HG02642 (cell line): Measurements from ENCODE around the gene TSPAN19.

Experiments
- ATAC-seq: cut with Tn5 transposase; IDR thresholded peaks from one replicate; pipeline ENCODE4 v1.9.1; 2021; ENCODE audit warnings: mild to moderate bottlenecking; ENCODE audit not compliant: unreplicated experiment, poor library complexity

Gene TSPAN19

DNA sequence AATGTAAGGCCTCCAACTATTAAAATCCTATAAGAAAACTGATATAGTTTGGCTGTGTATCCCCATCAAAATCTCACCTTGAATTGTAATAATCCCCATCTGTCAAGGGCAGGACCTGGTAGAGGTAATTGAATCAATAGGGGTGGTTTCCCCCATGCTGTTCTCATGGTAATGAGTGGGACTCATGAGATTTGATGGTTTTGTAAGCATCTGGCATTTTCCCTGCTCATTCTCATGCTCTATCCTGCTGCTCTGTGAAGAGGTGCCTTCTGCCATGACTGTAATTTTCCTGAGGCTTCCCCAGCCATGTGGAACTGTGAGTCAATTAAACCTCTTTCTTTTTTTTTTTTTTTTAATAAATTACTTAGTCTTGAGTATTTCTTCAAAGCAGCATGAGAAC lies 31.9 kb downstream of the TSPAN19 start:
- no peak for ATAC-seq

DNA sequence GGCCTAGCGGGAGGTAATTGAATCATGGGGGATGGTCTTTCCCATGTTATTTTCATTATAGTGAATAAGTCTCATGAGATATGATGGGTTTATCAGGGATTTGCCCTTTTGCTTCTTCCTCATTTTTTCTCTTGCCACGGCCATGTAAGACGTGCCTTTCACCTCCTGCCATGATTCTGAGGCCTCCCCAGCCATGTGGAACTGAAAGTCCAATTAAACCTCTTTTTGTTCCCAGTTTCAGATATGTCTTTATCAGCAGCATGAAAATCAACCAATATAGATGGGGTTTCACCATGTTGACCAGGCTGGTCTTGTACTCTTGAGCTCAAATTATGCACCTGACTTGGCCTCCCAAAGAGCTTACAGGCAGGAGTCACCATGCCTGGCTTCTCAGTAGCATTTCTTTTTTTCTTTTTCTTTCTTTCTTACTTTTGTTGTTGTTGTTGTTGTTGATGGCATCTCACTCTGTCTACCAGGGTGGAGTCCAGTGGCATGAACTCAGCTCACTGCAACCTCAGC lies 33.2 kb downstream of the TSPAN19 start:
- ATAC-seq = no peak

DNA sequence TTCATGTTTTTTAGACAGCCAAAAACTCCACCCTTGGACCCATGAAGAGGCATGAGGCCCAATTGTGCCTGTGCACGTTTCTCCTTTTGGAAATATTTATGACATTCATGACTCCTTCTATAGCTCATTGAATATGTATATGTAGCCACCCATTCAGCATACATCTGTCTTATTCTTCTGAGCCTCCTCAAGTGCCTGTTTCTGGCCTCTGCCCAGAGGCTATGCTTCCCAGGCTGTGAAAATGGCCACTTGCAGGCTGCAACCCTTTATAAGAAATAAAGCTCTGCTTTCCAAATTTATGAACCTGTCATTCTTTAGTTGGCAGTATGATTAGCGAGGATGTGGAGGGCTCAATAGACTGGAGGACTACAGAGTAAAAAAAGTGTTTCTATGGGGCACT lies 35.3 kb downstream of the TSPAN19 start:
- ATAC-seq = no peak

DNA sequence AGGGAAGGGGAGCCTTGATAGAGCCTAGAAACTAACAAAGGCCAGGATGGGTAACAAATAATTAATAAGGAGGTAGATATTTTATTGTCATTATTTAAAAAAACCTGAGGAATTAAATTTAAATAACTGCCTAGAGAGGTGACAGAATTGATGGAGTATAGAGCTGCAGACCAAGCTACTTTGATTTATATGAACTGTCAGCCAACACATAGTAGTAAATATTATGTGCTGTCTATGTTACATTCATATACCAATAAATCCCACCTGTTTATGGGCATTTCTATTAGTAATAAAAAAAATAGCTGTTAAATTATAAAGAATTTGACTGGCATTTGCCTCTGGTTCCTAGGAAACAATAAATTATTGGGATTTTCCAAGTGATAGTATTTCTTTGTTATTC lies 37.7 kb downstream of the TSPAN19 start:
- ATAC-seq = no peak

DNA sequence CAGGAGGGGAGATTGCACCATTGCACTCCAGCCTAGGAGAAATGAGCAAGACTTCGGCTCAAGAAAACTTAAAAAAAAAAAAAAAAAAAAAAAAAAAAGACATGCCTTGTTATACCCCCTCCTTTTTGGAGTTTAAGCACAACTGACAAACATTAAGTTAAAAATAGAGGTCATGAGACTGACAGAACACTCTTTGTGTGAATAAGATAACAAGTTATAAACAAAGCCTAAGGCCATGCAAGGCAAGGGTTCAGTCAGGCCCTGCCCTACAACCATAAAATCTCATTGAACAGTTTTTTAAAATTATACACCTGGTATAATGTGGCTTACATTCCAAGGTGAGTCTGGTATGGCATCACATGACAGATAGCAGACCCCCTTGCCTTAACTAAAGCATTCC lies 39.3 kb downstream of the TSPAN19 start:
- ATAC-seq = no peak

DNA sequence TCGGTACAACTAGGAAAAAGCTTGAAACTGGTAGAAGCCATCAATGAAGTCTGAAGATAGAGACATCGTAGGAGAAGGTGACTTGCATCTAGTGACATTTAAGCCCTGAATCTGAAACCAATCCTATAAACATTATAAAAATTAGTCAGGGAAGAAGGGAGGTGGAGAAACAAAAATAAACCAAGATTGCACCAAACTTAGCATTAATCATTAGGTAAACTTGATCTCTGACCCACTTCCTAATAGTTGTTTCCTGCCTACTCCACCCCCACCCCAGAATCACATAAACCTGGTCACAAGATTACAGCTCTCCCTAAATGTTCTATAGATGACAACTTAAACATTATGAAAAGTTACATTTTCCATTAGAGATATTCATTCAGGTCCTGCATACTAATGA lies 40.4 kb downstream of the TSPAN19 start:
- ATAC-seq = no peak

DNA sequence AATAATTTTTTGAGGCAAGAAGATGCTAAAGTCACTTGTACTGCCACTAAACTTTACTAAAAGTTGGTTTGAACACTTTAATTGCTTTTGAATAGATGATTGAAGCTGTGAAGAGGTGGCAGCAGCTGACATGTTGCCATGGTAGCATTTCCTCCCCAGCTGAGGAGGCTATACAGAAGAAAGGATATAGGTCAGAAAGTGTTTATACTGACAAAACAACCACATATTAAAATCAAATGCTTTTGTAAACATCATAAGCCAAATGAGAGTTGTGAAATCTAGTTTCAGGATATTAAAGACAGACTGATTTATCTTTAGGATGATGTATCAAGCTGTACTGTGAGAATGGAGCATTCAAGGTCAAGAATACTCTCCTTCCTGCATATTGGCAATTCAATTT lies 41.7 kb downstream of the TSPAN19 start:
- ATAC-seq = no peak

DNA sequence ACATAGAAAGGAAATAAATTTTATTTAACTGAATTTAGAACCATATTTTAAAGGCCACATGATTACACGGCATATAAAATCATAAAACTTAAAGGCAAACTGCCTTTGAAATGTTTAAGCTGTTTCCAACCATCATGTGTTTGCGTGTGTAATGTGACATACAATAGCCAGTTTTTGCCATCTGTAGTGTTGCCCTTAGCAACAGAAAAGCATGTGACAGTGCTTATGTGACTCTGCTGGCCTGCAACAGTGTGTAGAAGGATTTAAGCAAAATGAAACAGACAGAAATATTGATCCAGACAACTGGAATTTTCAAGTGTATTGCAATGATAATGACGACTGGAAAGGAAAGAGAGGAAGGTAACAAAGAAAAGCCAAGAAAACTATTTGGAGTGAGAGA lies 49.5 kb downstream of the TSPAN19 start:
- ATAC-seq = no peak

DNA sequence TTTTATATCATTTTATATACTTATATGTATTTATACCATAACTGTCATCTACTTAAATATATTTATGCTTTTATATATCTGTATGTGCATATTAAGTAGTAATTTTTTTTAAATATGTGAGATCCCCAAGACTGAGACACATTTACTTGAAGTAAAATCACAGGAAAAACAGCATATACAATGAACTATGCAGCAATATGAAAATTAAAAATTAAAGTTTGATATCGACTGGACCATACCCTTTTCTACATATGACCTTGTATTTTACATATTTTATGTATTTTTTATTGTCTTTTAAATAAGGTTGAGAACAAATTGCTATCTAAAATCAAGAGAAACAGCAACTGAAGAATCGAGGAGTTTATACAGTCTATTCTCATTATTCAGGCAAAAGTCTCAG lies 50.0 kb downstream of the TSPAN19 start:
- no peak for ATAC-seq

DNA sequence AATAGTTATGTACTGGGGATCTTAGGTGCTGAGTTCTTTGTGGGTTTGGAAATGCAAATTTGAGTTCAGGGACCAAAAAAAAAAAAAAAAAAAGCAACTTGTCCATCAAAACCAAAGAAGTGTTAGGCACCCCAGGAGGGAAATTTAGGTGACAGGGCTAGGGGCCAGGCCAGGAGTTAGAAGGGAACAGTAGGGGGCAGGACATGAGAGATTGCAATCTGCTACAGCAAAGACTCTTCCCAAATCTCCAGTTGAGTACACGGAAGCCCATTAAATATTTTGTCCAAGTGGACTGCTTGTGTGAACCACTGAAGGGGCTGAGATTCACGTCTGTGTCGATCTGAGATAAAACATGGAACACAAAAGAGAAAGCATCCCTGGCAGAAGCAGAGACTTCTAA lies 52.8 kb downstream of the TSPAN19 start:
- ATAC-seq = no peak

DNA sequence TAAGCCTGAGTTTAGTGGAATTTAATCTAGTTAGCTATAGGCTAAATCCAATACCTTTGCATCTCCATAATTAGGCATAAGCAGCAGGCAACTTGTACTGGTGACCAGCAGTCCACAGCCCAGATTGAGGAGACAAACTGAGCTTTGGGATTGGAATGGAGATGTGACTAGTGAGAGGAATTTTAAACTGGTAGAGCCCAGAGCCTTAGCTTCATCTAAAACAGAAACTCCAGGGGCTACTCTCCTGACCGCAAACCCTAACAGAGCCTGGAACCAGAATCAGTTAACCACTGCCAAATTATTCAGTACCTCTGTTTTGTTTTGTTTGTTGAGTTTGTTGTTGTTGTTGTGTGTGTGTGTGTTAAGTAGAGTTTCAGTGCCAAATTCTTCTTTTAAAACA lies 53.2 kb downstream of the TSPAN19 start:
- ATAC-seq = no peak

DNA sequence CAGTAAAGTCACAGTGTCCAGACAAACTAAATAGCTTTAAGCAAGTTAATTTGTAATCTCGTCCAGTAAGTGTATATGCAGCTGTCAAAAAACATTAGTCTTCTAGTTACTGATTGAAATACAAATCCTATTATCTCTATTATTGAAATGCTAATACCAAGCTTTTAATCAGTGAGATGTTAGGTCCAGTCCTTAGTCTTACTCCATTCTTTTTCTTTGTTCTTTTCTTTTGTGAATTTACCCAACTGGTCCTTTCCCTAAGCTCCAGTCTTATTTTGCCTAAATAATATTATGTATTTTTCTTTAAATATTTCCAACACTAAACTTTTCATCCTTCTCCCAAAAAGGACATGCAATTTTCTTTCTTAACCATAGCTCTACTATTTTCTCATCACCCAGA lies 57.2 kb downstream of the TSPAN19 start:
- no peak for ATAC-seq

DNA sequence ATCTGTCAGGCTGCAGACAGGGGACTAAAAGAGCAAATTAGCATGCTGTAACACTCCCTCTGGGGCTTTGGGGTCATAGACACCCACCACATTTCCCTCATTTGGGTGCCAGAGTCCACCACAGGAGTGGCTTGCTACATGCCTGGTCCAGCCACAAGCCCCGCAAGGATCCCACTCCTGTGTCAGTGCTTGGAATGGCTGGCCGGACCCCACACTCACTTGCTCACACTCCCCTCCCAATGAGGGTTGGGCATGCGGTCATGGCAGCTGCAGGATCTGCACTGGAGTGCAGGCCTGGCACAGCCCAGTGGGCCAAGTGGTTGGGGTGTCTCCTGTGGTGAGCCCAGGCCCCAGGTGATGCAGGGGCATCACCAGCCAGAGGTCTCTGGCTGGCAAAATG lies 59.9 kb downstream of the TSPAN19 start:
- no peak for ATAC-seq

DNA sequence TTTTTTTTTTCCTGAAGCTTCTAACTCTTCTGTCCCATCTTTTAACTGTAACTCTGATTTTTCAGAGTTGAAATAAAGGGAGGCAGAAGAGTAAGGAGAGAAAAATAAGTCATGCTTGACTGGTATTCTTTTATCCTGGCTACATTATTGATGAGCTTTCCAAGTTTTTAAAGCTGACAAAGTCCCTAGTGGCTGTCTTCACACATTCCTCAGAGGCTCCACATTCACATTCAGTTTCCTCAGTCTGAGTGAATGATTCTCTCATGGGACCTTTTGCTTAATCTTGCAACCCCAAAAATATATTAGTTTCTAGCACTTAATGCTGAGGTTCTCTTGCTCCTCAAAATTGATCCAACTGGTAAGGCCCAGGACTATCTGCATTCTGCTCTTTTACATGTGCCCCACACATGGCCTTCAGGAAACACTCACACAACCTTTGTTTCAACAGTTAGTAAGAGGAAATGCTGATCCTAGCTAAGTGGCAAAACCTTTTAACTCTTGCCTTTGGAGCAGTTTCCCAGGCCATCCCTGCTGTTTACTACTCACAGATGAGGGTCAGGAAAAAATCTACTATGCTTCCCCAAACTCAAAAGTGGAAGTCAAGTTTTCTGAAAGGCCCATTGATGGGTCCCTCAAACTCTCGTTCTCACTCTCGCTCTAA lies 61.8 kb downstream of the TSPAN19 start:
- no peak for ATAC-seq

DNA sequence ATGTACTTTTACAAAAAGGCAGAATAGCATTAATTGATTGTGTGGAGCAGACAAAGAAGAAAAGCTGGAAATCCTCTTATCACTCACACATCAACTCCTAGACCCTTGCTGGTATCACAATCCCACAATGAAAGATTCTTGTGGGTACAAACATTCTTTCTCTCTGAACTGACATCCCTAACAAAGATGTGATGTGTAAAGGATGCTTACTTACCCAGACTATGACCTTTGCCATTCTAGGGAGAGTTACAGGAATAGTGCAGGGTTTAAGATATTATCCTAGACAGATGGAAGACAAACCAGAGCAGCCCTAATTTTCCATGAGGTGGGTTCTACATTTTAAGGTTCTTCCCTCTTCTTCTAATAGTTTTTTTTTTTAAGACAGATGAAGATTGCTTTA lies 63.1 kb downstream of the TSPAN19 start:
- no peak for ATAC-seq

DNA sequence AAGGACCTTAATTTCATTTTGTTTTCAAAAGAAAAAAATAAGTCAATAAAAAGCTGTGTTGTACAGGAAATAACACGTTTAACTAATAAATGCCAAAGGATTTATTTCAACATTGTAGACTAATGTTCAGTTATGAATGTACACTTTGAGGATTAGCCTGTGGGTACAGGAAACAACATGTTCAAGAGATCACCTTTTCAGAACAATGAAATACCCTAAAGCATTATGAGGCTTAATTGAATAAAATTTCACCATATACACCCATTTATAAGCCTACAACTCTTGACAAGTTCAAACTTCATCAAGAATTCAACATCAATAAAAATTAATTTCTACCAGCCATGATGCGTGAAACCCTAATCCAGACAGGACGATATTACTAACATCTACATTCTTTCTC lies 66.9 kb downstream of the TSPAN19 start:
- no peak for ATAC-seq
